AG08395 (cell line): ENCODE results near the gene SLC29A1.
"Not testable (repeated sequence)": the region's sequence is repeated elsewhere in the genome, so short reads cannot be mapped to it uniquely, and the experiment has no call there.

Experiments
- DNase-seq: peaks from one replicate; pipeline ENCODE4 v3.0.0; 2012; ENCODE audit warnings: mixed read lengths, low spot score

Gene SLC29A1

DNA sequence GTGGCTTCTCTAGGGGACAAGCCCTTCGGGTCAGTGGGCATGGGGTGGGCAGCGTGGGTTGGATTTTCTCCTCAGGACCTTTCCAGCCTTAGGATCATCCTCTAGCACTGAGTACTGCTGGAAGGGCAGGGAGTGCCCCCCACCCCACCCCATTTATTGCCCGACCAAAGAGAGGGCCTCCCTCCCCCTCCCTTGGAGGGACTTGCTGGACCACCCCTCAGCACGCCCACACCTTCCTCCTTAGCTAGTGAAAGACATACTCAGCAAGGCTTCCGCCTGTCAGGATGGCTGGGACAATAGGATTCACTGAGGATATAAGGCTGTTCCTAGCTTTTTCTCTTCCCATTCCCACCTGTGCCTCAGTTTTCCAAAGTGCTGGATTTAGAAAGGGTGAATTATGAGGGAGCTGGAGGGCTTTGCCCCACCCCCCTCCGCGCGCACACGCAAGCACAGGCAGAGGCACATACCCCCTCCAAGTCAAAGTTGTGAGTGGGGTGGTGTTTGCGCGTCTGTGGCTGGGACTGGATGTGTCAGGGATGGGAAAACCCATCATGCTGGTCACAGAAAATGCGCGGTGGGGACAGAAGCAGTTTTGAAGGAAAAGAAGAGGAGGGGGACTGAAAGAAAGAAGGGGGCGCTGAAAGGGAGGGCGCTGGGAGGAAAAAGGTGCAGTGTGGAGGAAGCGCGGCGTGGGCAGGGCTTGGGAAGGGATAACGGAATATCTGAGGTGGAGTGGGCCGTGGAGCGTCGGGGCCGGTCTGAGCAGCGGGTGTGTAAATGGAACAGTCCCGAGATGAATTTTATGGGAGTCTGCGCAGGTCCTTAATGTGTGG lies 693 bp upstream of the SLC29A1 start:
- DNase-seq = no peak

DNA sequence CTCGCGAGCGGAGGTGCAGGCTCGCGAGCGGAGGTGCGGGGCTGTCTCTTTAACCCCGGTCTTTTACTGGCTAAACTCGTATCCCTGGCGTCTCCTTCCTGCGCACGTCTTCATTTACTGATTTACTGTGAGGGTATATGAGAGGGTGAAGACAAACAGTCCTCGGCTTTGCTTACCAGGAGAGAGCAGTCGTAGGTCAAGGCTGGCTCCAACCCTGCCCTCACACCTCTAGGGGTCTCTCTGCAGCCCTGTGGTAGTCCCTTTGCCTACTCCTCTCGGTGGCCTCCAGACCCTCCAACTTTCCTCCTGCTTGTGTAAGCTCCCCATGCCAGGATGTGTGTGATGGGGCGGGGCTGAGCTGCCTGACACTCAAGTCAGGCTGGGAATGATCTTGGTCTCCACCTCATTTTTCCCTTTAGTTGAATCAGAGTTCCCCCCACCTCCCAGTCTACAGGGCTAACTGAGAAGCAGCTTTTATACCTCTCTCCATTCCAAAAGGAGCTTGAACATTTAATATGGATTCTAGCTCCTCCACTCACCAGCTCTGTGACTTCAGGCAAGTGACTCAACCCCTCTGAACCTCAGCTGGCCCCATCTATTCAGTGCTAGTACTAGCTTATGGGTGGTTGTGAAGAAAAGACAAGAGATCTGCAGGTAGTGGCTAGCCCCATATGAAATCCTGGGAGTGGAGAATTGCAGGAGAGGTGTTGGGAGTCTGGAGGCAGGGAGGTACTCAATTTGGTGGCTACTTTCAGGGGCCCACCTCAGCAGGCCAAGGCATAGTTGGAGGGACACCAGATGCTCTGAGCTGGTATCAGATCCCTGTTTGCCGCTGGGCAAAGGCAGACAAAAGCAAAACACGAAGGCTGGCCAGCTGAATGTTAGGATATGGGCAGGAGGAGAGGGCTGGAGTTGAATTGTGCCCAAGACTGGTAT lies 902 bp downstream of the SLC29A1 start:
- DNase-seq = no peak

DNA sequence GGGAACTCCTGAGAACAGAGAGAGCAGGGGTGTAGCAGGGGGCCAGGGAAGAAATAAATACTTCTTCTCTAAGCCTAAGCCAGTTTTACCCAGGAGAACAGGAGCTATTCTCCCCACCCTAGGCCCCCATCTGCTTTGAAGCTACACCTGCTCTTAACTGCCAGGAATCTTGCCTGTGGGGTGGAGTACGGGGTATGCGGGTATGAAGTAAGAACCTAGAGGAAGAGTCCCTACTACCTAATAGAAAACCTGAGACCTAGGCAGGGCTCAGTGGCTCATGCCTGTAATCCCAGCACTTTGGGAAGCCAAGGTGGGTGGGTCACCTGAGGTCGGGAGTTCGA lies 1.5 kb downstream of the SLC29A1 start:
- no peak for DNase-seq

DNA sequence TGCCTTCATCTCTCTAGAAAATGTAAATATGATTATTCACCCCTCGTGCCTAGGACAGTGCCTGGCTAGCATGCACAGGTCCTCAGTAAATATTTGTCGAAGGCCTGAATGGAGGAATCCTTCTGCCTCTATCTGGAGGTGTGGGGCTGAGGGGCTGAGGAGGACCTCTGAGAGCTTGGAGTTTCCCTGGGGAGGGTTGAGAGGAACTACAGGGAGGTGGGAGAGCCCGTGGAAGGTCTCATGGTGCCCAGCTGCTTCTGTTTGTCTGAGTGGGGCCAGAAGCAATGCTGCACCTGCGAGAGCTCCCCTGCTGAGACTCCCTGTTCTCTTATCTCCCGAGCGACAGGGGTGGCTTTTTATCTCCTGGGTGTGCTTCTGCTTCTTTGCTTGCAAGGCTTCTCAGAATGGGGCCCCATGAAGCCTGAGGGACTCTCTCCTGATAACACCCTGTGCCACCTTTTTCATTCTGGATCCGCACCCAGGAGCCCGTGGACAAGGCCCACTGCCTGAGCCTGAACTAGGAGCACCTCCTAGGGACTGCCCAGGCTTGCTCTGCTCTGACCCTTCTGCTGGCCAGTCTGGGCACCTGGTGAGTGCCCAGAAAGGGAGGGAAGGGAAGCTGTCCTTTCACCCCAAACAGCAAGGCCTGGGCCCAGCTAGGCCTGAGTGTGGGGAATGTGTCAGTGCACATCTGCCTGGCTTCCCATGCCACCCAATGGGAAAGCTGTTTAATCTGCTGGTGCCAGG lies 2.4 kb downstream of the SLC29A1 start:
- DNase-seq = no peak

DNA sequence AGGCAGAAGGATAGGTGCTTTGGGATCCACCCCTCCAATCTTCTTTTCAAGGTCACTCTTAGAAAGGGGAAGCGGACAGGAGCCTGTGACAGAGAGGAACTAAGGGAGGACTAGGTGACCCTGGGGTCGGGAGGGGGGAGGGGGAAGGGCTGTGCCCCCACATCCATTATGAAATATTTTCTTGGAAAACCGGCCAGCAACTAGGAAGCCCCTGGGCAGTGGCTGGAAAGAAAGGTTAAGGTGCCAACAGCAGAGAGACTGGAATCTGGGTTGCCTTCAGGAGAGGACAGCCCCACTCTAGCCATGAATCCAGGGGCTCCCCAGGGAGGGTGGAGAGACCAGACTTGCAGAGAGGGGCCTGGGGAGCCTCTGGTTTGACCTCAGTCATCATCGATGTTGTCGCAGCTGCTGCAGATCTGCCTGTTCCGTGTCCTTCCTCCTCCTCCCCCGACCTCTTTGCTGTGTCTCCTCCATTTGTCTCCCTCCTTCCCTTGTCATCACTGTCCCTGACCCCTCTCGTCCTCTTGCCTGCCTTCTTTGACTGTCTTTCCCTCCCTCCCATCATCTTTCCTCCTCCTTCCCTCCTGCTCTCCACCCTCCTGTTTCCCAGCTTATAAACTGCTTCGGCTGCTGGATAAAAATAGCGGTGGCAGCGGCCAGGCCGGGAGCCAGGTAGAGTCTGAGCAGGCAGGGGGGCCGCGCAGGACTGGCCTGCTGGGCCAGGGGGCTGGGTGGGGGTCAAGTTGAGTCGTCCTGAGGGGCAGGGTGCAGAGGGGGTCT lies 3.2 kb downstream of the SLC29A1 start:
- DNase-seq = no peak

DNA sequence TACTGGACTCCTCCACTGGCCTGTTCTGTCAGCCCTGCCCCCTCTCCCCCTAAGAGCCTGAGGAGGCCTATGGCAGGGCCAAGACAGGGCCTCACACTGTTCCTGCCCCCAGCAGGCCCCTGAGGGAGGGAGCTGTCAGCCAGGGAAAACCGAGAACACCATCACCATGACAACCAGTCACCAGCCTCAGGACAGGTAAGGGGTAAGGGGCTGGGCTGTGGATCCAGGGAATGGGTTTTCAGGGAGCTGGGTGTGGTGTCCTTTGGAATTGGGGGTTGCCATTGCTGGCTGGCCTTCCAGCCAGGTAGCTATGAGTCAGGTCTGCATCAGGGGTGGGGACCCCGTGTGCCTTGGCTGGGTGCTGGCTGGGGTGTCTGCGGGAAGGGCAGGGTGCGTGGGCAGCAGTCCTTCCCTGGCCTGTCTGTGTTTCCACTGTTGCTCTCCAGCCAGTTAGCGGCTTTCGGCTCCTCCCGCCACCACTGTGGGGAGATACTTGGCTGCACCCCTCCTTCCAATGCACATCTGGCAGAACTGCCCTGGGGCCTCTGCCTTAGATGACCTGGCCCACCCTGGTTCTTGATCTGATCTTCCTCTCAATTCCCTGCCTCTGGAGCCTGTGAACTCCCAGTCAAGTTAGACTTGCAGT lies 3.9 kb downstream of the SLC29A1 start:
- DNase-seq = no peak

DNA sequence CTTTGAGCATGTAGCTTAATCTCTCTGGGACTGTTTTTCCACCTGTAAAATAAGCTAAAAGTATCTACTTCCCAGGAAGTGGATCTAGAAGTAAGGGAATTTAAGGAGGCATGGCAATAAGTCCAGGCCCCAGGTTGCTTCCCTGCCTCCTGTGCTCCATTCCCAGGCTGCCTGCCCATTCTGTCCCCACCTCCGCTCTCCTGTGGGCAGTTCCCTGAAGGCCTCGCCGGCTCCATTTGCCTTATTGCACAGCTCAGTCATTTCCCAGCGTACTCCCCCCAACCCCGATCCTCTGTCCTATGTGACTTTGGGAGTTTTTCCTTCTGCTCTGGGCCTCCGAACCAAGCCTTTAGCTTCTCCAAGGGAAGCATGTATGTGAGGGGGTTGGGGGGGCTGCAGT lies 4.6 kb downstream of the SLC29A1 start:
- DNase-seq = no peak

DNA sequence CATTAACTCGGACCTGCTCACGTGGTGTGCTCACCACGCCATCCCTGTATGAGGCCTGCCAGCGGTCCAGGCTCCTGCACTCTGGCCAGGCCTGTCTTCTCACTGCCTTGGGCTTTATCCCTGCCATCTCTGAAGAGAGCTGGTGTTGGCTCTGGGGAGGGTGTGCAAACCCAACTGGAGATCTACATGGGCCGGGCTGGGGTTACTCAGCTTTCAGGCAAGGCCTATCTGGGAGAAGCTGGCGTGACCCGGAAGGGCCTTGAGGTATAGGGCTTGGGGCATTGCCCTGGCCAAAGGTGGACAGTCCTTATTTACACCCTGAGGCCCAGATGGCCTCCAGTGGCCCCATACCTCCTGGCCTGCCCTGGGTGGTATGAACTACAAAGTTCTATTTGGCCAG lies 5.0 kb downstream of the SLC29A1 start:
- no peak for DNase-seq

DNA sequence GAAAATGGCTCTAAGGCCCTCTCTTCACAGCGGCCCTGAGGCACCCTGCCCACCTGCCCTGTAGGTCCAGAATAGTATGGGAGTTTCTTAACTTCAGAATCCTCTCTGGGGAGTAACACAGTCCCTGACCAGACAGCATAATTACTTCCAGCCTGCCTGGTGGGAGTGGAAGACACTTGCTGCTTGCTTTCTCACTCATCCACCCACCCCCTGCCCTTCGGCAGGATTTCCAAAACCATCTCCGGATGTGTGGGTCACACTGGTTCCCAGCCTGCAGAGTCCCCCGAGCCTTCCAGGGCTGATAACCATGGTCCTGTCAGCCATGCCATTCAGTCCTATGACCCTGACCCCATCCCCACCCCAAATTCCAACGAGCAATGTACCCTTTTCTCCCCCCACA lies 5.4 kb downstream of the SLC29A1 start:
- no peak for DNase-seq

DNA sequence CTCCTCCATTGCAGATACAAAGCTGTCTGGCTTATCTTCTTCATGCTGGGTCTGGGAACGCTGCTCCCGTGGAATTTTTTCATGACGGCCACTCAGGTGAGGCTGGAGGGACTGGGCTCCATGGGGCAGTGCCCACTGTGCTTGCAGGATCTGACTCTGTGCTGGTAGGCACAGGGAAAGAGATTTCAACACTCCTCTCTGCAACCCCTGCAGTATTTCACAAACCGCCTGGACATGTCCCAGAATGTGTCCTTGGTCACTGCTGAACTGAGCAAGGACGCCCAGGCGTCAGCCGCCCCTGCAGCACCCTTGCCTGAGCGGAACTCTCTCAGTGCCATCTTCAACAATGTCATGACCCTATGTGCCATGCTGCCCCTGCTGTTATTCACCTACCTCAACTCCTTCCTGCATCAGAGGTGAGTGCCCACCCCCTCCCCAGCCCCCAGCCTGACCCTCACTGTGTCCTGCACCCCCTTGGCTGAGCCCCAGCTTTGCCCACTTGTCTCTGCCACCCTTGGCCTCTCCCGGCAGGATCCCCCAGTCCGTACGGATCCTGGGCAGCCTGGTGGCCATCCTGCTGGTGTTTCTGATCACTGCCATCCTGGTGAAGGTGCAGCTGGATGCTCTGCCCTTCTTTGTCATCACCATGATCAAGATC lies 6.1 kb downstream of the SLC29A1 start:
- no peak for DNase-seq

DNA sequence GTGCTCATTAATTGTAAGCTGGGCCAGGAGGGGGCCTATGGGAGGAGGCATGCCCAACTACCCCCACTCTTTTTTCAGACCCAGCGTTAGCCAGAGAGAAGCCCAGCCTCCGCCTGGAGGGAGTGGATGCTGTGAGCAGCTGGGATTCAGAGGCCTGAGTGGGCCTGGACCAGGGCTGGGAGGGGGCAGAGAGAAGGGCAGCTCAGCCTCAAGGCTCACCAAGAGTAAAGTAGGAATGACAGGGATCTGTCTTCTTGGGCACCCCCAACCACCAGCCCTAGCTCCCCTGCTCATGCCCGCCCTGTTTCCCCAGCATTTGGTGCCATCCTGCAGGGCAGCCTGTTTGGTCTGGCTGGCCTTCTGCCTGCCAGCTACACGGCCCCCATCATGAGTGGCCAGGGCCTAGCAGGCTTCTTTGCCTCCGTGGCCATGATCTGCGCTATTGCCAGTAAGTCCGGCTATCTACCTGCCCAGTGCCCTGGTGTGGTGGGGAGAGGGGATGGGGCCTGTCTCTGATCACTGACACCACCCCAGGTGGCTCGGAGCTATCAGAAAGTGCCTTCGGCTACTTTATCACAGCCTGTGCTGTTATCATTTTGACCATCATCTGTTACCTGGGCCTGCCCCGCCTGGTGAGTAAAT lies 6.8 kb downstream of the SLC29A1 start:
- no peak for DNase-seq

DNA sequence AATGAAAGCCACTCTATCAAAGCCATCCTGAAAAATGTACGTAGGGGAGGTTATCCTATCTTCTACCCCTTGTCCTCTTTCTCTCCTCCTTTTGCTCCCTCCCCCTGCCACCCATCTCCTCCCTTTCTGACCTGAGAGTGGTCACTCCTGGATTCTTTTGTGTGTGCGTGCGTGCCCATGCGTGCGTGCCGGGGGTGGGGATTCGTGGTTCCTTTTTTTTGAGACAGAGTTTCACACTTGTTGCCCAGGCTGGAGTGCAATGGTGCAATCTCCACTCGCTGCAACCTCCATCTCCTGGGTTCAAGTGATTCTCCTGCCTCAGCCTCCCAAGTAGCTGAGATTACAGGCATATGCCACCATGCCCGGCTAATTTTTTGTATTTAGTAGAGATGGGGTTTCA lies 8.0 kb downstream of the SLC29A1 start:
- not testable (repeated sequence) for DNase-seq

DNA sequence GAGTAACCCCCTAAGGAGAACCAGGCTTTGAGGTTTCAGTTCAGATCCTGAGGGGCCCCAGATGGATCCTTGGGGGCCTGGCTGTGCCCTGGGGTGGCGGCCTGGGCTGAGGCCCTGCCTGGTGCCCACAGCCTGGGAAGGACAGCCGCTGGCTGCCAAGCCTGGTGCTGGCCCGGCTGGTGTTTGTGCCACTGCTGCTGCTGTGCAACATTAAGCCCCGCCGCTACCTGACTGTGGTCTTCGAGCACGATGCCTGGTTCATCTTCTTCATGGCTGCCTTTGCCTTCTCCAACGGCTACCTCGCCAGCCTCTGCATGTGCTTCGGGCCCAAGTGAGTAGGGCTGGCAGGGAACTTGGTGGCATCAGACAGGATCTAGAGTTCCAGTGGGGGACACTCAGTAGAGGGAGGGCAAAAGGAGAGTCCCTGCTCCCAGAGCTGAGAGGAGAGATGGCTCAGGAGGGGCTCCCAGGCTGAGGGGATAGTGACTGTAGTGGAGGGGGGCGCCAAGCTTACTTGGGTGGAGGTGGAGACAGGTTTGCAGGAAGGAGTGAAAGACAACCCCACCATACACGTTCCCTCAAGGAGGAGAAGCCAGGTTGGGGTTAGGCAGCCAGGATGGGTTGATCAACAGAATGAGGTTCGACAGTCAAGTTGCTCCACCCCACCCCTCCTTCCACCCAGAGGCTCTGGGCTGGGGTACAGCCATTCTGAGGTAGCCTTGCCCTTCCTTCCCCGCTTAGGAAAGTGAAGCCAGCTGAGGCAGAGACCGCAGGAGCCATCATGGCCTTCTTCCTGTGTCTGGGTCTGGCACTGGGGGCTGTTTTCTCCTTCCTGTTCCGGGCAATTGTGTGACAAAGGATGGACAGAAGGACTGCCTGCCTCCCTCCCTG lies 9.5 kb downstream of the SLC29A1 start:
- DNase-seq = no peak

DNA sequence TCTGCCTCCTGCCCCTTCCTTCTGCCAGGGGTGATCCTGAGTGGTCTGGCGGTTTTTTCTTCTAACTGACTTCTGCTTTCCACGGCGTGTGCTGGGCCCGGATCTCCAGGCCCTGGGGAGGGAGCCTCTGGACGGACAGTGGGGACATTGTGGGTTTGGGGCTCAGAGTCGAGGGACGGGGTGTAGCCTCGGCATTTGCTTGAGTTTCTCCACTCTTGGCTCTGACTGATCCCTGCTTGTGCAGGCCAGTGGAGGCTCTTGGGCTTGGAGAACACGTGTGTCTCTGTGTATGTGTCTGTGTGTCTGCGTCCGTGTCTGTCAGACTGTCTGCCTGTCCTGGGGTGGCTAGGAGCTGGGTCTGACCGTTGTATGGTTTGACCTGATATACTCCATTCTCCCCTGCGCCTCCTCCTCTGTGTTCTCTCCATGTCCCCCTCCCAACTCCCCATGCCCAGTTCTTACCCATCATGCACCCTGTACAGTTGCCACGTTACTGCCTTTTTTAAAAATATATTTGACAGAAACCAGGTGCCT lies 10.2 kb downstream of the SLC29A1 start:
- no peak for DNase-seq

DNA sequence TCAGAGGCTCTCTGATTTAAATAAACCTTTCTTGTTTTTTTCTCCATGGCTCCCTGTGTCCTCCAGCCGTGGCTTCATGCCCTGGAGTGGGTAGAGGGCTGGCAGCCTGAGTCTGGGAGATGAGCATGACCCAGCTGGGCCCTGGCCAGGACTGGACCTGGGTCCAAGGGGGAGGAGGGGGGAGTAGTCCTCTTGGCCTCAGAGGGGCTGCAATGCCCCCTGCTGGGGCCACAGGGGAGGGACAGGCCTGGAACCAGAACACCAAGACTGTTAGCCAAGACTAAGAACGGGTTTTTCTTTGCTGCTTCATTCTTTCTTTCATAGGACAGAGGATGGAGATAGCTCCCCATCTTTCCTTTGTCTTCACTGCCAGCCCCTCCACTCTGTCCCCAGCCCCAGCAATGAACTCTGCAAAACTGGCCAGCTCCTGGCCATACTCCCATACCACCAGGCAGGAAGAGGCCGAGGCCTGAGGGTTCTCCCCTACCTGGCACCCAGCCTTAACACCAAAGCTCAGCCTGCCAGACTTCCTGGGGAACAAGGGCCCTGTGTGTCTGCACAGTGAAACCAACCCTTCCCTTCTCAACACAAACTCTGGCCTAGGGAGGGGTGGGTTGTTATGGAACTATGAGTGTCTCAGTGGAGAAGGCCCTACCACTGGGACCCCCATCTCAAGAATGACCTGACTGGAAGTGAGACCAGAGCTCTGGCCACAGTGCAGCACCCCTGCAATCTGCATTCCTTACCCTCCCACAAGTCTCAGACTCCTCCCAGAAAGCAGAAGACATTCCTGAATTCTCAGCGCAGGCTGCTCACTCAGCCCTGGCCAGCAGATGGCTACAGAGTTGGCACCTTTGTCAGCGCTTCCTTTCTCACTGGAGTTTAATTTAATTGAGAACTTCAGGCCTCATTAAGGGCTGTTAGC lies 11.0 kb downstream of the SLC29A1 start:
- peak; percentile 82 for DNase-seq

DNA sequence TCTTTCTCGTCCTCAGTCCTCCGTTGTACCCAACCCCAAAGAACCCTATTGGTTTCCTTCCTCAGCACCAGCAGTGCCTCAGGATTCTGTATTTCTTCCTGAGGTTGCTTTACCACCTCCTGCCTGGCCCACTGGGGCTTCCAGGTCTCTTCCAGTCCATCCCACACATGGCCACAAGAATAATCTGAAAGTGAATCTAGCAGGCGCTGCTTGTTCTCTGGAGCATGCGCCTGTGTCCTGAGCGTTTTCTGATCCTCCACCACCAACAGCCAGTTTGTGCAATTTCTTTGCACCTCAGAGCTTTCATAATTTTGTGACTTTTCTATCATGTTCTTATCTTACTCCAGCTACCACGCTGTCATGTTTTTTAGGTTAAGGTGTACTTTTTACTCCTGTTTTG lies 11.9 kb downstream of the SLC29A1 start:
- no peak for DNase-seq

DNA sequence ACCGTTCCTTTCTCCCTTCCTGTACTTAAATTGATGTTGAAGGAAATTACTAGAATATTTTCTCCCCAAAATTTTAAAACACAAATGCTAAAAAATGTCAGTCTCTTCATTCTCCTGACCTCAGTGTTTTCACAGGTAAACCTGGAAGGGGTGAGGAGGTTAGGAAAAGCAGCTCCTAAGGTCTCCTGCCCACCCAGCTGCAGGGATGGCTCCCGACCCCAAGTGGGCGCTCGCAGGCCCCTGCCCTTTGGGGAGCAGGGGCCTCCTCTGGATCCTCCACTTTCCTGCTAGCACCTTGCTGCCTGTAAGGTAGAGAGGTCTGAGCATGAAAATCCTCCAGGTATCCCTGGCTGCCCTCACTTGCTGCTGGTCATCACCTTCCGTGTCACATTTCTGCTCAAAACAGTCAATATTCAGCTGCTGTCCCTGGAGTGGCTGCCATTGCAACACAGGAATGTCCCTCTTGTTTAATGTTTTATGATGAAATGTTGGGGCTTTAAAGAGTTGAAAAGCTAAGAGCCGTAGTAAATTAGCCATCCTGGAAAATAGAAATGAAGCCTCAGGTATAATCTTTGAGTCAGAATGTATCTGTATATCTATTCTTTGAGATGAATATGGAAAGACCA lies 12.6 kb downstream of the SLC29A1 start:
- DNase-seq = no peak
